GM12875 (cell line): Measurements from ENCODE around the gene ZFYVE28.

Experiments
- H3K4me3 ChIP-seq: one replicate; pipeline ENCODE4 v1.5.1; 2011; ENCODE audit warnings: low read depth, low read length, control low read depth
- TF ChIP-seq, protein P1 (sequence below): IDR thresholded peaks from 2 replicates; pipeline ENCODE4 v1.5.1; 2011; ENCODE audit warnings: low read depth, mild to moderate bottlenecking, control low read depth, inconsistent platforms, low read length, moderate library complexity, borderline replicate concordance; ENCODE audit not compliant: insufficient read depth

The ZFYVE28 gene

DNA sequence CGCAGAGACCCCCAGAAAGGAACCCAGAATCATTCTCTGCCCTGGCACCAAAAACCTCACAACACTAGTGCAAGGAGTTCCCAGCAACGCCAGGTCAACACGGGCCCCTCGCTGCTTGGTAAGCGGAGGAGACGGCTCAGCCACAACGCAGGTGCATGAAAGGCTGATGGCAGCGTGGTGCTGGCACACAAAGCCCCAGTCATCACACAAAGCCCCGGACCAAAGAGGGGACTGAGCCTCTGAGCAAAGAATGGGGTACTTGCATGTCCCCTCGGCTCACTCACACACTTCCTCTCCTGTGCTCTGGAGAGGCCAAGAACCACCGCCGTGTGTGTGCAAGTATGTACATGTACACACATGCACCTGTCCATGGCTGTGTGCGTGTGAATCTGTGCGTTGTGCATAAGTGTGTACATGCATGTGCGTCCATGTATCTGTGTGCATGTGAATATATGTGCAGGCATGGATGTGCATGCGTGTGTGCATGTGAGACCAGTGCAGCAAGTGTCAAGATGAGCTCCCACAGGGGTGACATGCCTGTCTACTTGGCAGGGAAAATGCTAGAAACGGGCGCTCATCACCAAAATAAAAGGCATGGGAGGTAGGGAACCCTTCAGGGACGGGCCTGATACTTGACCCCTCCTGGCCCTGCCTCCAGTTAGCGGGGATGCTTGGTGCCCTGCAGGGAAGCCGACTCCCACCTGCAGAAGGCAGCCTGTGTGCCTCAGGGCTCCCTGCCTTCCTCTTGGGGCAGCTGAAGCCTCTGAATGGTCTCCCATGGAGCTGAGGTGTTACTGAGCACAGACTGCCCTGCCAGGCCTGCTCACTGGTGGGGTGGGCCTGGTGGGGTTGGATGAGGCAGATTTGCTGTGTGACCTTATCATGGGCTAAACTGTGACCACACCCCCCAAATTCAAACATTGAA lies 60.4 kb downstream of the ZFYVE28 start:
- no peak overlapping the region for H3K4me3 ChIP-seq
- TF ChIP-seq, protein P1, sequence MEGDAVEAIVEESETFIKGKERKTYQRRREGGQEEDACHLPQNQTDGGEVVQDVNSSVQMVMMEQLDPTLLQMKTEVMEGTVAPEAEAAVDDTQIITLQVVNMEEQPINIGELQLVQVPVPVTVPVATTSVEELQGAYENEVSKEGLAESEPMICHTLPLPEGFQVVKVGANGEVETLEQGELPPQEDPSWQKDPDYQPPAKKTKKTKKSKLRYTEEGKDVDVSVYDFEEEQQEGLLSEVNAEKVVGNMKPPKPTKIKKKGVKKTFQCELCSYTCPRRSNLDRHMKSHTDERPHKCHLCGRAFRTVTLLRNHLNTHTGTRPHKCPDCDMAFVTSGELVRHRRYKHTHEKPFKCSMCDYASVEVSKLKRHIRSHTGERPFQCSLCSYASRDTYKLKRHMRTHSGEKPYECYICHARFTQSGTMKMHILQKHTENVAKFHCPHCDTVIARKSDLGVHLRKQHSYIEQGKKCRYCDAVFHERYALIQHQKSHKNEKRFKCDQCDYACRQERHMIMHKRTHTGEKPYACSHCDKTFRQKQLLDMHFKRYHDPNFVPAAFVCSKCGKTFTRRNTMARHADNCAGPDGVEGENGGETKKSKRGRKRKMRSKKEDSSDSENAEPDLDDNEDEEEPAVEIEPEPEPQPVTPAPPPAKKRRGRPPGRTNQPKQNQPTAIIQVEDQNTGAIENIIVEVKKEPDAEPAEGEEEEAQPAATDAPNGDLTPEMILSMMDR: no peak

DNA sequence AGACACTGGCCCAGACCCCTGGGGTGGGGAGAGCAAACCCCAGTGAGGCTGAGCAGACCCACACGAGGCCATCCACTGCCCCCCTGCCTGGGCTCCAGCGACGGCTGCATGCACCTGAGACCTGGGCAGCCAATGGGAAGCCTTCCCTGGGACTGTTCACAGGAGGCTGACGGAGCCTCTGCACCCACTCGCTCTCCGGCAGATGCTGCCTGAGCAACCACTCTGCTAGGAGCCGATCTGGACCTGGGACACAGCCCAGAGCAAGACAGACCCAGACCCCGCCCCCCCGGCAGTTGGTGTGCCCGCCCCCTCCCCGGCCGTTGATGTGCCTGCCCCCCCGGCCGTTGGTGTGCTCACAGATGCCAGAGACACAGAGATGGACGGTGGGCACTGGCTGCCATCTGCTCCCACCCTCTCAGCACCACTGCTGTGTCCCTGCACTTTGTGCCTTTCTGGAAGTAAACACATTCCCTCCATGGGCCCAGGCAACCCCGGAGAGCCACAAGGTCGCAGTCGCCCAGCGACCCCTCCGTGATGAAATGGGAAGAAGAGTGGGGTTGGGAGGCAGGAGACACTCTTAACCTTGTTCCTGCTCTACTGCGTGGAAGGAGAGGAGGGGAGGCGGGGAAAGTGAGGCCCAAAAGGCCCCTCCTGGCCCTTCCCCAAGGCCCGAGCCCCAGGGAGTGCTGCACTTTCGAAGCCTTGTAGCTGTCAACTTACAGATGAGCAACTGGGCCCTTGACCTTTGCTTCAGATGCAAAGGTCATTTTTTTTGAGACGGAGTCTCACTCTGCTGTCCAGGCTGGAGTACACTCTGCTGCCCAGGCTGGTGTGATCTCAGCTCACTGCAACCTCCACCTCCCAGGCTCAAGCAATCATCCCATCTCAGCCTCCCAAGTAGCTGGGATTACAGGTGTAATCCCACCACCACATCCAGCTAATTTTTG lies 62.0 kb downstream of the ZFYVE28 start:
- H3K4me3 ChIP-seq: no peak overlapping the region
- TF ChIP-seq, protein P1: no peak

DNA sequence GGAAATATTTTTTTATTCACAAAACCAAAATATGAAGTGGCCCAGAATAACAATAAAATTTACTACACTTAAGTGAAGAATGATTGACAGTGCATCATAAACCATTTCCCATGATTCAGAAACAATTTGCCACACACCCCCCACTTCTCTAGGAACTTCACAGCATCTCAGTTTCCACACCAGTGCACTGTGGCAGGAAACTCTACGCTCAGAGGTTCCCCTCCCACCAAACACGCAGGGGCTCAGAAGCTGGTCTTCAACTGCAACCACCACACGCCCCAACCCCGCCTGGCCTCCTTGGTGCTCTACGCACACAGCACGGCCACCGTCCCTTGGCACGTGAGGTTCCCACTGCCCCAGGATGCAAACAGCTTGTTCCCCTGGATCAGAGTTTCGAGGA lies 63.7 kb downstream of the ZFYVE28 start:
- no peak overlapping the region for H3K4me3 ChIP-seq
- TF ChIP-seq, protein P1: no peak

DNA sequence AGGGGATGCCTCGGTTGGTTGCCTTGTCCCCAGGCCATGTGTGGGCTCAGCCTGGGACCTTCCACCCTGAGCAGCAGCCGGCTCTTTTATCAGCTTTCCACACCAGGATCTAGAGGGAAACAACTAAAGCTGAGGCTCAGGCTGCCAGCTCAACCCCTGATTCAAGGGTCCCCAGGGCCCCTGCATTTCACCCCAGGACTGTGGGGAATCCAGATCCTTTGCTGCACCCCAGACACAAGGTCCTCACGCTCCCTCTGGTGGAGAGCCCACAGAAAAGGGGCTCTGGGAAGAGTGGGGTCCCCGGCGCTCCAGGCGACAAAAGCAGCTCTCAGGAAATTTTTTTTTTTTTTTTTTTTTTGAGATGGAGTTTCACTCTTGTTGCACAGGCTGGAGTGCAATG lies 64.3 kb downstream of the ZFYVE28 start:
- H3K4me3 ChIP-seq: no peak overlapping the region
- TF ChIP-seq, protein P1: peak; percentile 13; the same call in 1 of the 2 replicates

DNA sequence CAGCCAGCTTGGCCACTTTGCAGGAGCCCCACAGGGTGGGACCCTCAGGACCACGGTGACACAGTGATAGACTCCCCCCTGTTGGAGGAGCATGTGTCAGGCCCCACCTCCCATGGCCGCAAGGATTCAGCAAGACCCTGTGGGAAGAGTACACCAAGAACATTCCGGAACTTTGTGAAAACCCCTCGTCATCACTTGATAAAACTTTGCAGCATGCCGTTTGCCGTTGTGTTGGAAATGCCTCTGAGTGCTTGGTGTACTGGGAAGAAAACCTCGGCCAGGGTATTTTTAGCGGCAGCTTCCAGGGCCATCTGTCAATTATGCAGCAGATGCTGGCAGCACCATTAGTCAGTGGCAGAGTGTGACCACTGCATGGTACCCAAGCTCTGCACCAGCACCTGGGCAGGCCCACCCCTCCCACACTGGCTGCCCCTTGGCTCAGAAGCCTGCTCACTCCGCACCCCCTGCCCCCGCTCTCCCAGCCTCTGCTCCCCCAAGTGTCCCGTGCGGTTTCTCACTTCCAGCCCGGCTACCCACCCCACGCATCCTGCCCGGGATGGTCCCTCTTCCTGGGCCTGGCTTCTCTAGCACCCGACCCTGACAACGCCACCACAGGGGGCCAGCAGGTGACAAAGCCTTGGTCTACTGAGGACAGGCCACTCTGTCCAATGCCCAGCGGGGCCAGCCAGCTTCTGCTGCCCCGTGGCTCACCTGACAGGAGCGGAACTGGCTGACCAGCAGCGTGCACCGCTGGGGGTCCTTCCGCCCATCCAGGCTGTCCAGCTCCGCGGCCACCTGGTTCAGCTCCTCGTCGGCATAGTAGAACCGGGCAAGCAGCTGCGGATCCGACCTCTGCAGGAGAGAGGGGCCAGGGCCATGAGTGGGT lies 65.0 kb downstream of the ZFYVE28 start:
- no peak overlapping the region for H3K4me3 ChIP-seq
- TF ChIP-seq, protein P1: no peak

DNA sequence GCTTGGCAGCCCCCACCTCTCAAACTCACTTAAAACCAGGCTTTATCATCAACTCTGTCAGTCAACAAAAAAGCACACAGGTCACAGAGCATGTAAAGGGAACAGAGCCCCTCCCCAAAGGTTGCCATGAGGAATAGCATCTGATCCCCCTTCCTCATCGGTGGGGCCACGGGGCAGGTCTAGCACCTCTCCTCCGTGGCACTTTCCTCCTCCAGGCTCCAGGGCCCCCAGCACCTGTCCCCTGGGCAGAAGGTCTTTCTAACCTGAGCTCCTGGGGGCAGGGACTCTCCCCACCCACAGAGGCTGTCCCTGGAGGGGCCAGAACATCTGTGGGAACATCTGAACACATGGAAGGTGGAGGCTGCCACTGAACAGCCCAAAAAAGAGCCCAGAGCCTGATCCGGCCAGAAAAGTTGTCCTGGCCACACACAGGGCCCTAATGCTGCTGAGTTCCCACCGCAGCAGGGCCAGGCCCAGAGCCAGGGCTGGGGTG lies 65.7 kb downstream of the ZFYVE28 start:
- TF ChIP-seq, protein P1: no peak
- H3K4me3 ChIP-seq: no peak overlapping the region
